HG02759 (cell line): ENCODE data around the gene PIK3R6.
"Not testable (repeated sequence)": the region's sequence is repeated elsewhere in the genome, so short reads cannot be mapped to it uniquely, and the experiment has no call there.

Source experiments
- ATAC-seq: cut with Tn5 transposase; IDR thresholded peaks from one replicate; pipeline ENCODE4 v1.9.1; 2021; ENCODE audit warnings: mild to moderate bottlenecking, moderate library complexity; ENCODE audit not compliant: unreplicated experiment

PIK3R6 gene

DNA sequence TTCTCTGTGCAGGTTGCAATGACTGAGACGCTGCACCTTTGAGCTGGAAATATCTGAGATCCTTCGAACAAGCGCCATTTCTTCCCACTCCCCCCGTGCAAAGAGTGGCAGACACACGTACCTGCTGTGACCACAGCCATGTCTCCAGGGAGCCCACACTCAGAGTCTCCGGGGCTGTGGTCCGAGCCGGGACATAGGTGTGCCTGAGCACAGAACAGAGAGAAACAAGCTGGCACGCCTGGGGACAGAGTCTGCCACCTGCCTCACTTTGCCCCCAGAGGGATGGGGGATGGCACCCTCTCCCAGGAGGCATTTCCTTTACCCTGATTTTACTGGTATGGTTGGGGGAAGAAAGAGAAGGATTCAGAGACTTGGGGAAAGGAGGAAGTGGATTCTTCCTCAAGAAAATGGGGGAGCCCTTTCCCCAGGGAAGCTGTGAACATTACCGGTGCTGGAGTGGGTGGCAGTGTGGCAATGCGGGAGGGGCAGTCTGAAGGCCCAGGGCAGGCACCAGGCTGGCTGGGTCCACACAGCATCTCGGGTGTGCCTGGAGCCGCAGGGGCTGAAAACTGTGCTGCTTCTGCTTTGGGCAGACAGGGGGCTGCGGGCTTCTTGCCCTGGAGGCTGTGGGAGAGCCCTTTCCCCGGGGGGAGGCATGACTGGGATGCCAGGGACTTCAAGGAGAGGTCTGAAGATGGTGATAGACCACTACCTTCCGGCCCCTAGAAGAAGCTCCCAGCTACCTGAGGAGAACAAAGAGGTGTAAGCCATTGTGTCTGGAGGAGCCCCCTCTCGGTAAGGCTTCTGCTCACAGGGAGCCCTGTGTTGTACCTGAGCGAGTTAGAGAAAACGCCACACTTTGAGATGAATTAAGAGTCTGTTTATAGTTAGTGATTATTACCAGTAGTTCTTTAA is 6.6 kb upstream of the PIK3R6 start:
- no peak for ATAC-seq

- no peak for ATAC-seq
Measured at GRCh38 chr17:8872705-8873435, 5.4 kb upstream of the PIK3R6 start.

- no peak for ATAC-seq
Measured at GRCh38 chr17:8872036-8872704, 4.7 kb upstream of the PIK3R6 start.

DNA sequence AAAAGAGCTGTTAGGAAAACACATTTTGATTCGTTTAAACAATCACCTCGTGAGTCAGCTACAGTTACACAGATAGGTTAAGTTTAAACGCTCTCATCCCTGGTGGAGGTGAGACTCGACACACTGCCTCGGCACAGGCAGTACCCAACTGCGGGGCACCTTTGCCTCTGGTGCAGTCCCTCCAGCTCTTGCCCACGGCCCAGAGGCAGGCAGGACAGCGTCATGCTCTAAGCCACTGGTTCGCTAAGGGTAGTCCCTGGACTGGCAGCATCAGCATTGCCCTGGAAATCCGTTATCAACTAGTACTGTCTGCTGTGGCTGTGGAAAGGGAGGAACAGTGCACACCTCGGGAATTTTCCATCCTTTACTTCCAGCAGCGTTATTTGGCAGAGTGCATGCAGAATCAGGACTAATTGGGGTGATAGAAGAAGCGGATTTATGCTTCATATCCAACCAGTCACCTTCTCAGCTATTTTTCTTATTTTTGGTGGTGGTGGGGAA is 3.7 kb upstream of the PIK3R6 start:
- ATAC-seq = no peak

DNA sequence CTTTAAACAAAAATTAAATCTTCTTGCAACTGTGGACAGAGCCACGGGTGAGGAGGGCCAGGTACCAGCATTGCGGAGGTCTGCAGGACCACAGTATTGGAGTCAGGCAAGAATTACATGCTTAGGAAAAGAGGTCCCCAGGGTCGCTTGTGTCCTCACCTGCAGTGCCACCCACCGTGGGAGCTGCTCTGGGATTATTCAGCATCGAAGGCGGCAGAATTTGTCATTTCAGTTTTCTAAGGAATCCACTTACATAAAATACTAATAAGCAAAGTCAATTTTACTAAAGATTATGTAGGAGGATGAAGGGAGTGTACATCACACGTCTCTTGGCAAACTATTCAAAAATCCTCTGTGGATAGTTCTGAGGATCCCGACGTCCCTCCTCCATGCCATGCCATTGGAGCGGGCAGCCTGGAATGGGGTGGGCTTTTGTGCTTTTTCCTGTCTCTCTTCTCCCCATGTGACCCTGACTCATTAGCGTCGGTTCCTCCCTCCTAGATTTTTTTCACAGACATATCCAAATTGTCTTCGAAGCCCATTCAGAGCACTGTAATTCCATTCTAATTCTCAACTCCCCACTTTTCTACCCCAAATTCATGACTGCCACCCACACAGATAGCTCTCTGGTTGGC is 3.0 kb upstream of the PIK3R6 start:
- ATAC-seq = no peak

GRCh38 chr17:8869114-8869815 is 1.8 kb upstream of the PIK3R6 start:
- no peak for ATAC-seq

- peak; percentile 45 for ATAC-seq
Measured at GRCh38 chr17:8868529-8868951, 1.1 kb upstream of the PIK3R6 start.

- ATAC-seq = no peak
Measured at GRCh38 chr17:8868092-8868491, 618 bp upstream of the PIK3R6 start.

GRCh38 chr17:8865811-8866210 is 1.7 kb downstream of the PIK3R6 start:
- ATAC-seq = no peak

DNA sequence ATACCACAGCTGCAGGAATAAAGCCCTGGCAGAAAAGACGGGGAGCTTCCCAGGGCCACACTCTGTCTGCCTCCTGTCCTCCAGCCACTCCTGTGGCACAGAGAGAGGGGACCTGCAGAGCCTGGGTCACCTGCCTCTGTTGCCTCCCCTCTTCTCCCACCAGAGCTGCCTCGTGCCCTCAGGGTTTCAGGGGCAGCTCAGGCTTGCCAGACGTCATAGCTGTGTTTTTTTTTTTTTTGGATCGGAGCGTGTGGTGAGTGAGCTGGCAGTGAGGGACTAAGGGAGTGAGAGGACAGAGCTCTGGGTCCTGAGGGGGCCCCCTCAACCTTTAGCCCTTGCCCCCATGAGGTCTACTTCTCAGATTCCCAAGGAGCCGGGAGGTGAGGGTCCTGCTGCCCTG is 2.1 kb downstream of the PIK3R6 start:
- no peak for ATAC-seq

DNA sequence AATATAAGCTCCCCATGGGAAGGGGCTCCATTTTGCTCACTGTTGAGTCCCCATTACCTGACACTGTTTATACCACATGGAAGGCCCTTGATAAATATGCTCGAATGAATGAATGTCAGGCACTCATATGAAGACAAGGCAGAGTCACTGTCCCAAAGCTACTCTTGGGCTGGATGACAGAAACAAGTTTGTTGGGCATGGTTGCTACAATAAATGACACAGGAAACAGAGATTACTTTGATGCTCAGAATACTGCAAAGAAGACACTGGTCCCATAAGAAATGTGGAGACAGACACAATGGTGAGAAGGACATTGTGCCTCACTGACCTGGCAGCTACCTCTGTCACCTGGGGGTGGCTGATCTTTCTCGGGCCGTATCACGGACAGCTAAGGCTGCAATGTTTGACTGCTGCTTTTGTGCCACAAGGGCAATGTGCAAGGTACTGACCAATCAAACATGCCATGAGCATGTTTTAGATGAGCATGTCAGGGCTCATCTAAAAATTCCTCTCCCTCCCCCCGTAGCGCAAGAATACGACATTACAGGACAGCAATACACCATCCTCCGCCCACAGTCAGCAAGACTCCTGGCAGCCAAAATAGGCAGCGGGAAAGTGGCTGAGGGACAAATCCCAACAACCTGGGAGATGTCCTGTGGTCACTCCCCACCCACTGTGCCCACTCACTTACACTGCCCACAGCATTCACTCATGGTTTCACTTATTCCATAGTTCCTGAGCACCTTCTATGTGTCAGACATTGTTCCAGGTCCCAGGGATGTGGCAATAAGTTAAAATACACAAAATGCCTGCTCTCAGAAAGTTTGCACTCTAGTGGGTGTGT is 5.0 kb downstream of the PIK3R6 start:
- ATAC-seq = no peak

GRCh38 chr17:8861495-8862181 is 5.8 kb downstream of the PIK3R6 start:
- ATAC-seq = no peak

DNA sequence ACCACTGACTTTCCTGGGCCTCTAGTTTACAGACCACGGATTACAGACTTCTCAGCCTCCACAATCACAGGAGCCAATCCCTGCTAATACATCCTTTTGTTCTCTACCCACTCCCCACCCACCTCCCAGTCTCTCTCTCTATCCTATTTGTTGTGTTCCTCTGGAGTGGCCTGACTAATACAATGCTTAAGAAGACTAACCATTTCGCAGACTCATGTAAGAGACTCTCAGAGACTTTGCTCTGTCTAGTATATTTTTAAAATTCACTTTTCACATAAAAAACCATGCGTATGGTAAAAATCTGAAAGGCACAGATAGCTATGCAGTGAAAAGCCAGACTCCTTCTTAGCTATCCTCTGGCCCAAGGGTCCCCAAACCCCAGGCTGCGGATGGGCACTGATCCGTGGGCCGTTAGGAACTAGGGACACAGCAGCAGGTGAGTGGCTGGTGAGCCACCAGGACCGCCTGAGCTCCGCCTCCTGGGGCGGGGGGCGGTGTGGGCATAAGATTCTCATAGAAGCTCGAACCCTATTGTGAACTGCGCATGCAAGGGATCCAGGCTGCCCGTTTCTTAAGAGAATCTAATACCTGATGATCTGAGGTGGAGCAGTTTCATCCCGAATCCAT is 7.6 kb downstream of the PIK3R6 start:
- no peak for ATAC-seq

- no peak for ATAC-seq
Measured at GRCh38 chr17:8859027-8859803, 8.3 kb downstream of the PIK3R6 start.

GRCh38 chr17:8857919-8858318 is 9.6 kb downstream of the PIK3R6 start:
- peak; percentile 48 for ATAC-seq

GRCh38 chr17:8856869-8857575 is 10.5 kb downstream of the PIK3R6 start:
- ATAC-seq = no peak

GRCh38 chr17:8856205-8856603 is 11.3 kb downstream of the PIK3R6 start:
- ATAC-seq = not testable (repeated sequence)
